Measurements from ENCODE around the gene IFIT2.

DNA sequence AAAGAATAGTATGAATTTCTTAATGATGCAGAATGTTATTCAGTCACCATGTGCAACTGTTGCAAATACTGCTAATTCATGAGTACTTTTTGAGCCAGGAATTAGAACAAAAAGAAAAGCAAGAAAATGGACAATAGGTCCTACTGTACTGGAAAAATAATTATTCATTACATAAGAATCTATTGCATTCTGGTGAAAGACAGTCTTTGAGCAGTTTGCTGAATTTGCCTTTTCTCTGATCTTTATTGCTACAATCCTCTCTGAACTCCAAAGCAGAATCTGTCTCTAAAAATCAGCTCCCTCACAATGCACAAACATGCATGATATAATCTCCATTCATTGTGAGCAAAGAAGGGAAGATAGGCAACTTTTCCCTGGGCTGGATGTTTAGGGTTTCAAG is 12.8 kb downstream of the IFIT2 start:
- TF ChIP-seq SP1 (CRISPR knock-in tag; conservative IDR thresholded peaks at IDR 0.05) (no peak), ELF4 (CRISPR knock-in tag; IDR thresholded peaks at IDR 0.05; ENCODE audit: low read depth) (no peak), FOXJ3 (CRISPR knock-in tag; IDR thresholded peaks at IDR 0.05; ENCODE audit: borderline replicate concordance) (no peak), NR1H2 (CRISPR knock-in tag; IDR thresholded peaks at IDR 0.05) (no peak), ZNF138 (CRISPR knock-in tag; conservative IDR thresholded peaks at IDR 0.05) (no peak), ZBTB21 (CRISPR knock-in tag; IDR thresholded peaks at IDR 0.05; ENCODE audit: borderline replicate concordance) (no peak), CREB1 (CRISPR knock-in tag; IDR thresholded peaks at IDR 0.05) (no peak), IRF2 (CRISPR knock-in tag; IDR thresholded peaks at IDR 0.05; ENCODE audit: borderline replicate concordance, low read depth) (no peak), NFE2L1 (CRISPR knock-in tag; IDR thresholded peaks at IDR 0.05) (no peak)
- TF ChIP-seq, protein P1, sequence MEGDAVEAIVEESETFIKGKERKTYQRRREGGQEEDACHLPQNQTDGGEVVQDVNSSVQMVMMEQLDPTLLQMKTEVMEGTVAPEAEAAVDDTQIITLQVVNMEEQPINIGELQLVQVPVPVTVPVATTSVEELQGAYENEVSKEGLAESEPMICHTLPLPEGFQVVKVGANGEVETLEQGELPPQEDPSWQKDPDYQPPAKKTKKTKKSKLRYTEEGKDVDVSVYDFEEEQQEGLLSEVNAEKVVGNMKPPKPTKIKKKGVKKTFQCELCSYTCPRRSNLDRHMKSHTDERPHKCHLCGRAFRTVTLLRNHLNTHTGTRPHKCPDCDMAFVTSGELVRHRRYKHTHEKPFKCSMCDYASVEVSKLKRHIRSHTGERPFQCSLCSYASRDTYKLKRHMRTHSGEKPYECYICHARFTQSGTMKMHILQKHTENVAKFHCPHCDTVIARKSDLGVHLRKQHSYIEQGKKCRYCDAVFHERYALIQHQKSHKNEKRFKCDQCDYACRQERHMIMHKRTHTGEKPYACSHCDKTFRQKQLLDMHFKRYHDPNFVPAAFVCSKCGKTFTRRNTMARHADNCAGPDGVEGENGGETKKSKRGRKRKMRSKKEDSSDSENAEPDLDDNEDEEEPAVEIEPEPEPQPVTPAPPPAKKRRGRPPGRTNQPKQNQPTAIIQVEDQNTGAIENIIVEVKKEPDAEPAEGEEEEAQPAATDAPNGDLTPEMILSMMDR (IDR thresholded peaks at IDR 0.05), result no peak
- TF ChIP-seq, protein P2, sequence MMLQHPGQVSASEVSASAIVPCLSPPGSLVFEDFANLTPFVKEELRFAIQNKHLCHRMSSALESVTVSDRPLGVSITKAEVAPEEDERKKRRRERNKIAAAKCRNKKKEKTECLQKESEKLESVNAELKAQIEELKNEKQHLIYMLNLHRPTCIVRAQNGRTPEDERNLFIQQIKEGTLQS (CRISPR knock-in tag; conservative IDR thresholded peaks at IDR 0.05), result no peak
- TF ChIP-seq, protein P3, sequence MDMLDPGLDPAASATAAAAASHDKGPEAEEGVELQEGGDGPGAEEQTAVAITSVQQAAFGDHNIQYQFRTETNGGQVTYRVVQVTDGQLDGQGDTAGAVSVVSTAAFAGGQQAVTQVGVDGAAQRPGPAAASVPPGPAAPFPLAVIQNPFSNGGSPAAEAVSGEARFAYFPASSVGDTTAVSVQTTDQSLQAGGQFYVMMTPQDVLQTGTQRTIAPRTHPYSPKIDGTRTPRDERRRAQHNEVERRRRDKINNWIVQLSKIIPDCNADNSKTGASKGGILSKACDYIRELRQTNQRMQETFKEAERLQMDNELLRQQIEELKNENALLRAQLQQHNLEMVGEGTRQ (CRISPR knock-in tag; IDR thresholded peaks at IDR 0.05), result no peak
- TF ChIP-seq, protein P4, sequence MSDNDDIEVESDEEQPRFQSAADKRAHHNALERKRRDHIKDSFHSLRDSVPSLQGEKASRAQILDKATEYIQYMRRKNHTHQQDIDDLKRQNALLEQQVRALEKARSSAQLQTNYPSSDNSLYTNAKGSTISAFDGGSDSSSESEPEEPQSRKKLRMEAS (CRISPR knock-in tag; IDR thresholded peaks at IDR 0.05), result no peak
